ENCODE measurements around the gene TIMM13. TPM values are rescaled to one million over a fixed set of nuclear protein-coding genes. Genes with fewer than 3 reads are reported as not detected.
"Not testable (repeated sequence)": the region's sequence is repeated elsewhere in the genome, so short reads cannot be mapped to it uniquely, and the experiment has no call there.

TIMM13 gene
- total and polyA plus RNA-seq, 8 donors = 37.7 to 71.8 (median 48.2) TPM

GRCh38 chr19:2474232-2475017 is 47.0 kb upstream of the TIMM13 start:
- H3K27ac ChIP-seq = peak overlapping the region; percentile 74 to 89 (median 82)
- H3K4me1 ChIP-seq = peaks cover 0 to 3% (median 0%) of the 10 kb centered on the region in 3 donors
- peak overlapping the region in 3 of 4 donors; percentile 26 to 96 (median 91) for H3K4me3 ChIP-seq
- H3K27me3 ChIP-seq = no peaks in the 10 kb centered on the region
- ATAC-seq (peak; percentile 60 to 69 (median 61)), FAIRE-seq (no peak), DNase-seq (peak; percentile 80 to 94 (median 89))
- WGBS, 2 donors = 5 to 8% methylated on average over 42 to 60 of the region's 60 CpGs
- H3K36me3 ChIP-seq = no peaks in the 10 kb centered on the region
- no peaks in the 10 kb centered on the region for H3K9me3 ChIP-seq
- intact Hi-C loops (cut with DNase I) = loop anchor here in 1 of 3 donors (5.0 to 10.0 kb wide), 3 partner anchors 68 to 138 kb away; no protein-coding TSS in a partner anchor
- TF ChIP-seq CTCF (IDR thresholded peaks at IDR 0.05) = peak; percentile 96 to 98 (median 97)

- not testable (repeated sequence) for H3K36me3 ChIP-seq, ATAC-seq, H3K27ac ChIP-seq, H3K4me1 ChIP-seq, H3K9me3 ChIP-seq, DNase-seq, H3K4me3 ChIP-seq, FAIRE-seq, H3K27me3 ChIP-seq
- intact Hi-C loops (cut with DNase I) = loop anchor here in 2 of 3 donors (5.0 to 10.0 kb wide), 3 partner anchors 115 to 145 kb away; no protein-coding TSS in a partner anchor
- WGBS, 2 donors = 83 to 84% methylated on average over 8 of the region's 8 CpGs
Measured at GRCh38 chr19:2469915-2470200, 42.5 kb upstream of the TIMM13 start.

GRCh38 chr19:2469102-2469914 is 41.9 kb upstream of the TIMM13 start:
- DNase-seq = no peak
- Histone ChIP-seq H3K4me3 (no peak overlapping the region), H3K36me3 (no peaks in the 10 kb centered on the region), H3K9me3 (no peaks in the 10 kb centered on the region), H3K27ac (no peak overlapping the region), H3K27me3 (no peaks in the 10 kb centered on the region), H3K4me1 (peaks cover 0 to 2% (median 0%) of the 10 kb centered on the region in 3 donors)
- TF ChIP-seq CTCF (IDR thresholded peaks at IDR 0.05) = no peak
- intact Hi-C loops (cut with DNase I) = loop anchor here in 1 of 3 donors (10.0 kb wide), 1 partner anchor 145 kb away; no protein-coding TSS in a partner anchor
- ATAC-seq = peak in 3 of 4 donors; percentile 16 to 53 (median 31)
- FAIRE-seq = no peak
- 49% methylated on average over 23 of the region's 23 CpGs for WGBS, 2 donors

GRCh38 chr19:2468596-2468995 is 41.2 kb upstream of the TIMM13 start:
- no peak for ATAC-seq
- 77 to 84% methylated on average over 12 of the region's 12 CpGs for WGBS, 2 donors
- intact Hi-C loops (cut with DNase I) = loop anchor here in 1 of 3 donors (10.0 kb wide), 1 partner anchor 146 kb away; no protein-coding TSS in a partner anchor
- FAIRE-seq = no peak
- no peaks in the 10 kb centered on the region for H3K4me1 ChIP-seq
- H3K27ac ChIP-seq = no peak overlapping the region
- no peak for TF ChIP-seq CTCF (IDR thresholded peaks at IDR 0.05)
- H3K4me3 ChIP-seq = no peak overlapping the region
- no peak for DNase-seq
- no peaks in the 10 kb centered on the region for H3K27me3 ChIP-seq
- H3K9me3 ChIP-seq = no peaks in the 10 kb centered on the region
- H3K36me3 ChIP-seq = no peaks in the 10 kb centered on the region

GRCh38 chr19:2464389-2464788 is 37.0 kb upstream of the TIMM13 start:
- DNase-seq = no peak
- Histone ChIP-seq H3K27me3 (no peaks in the 10 kb centered on the region), H3K27ac (no peak overlapping the region), H3K4me1 (no peaks in the 10 kb centered on the region), H3K9me3 (no peaks in the 10 kb centered on the region), H3K36me3 (no peaks in the 10 kb centered on the region), H3K4me3 (no peak overlapping the region)
- 55 to 66% methylated on average over 5 of the region's 5 CpGs for WGBS, 2 donors
- intact Hi-C loops (cut with DNase I) = loop anchor here in 1 of 3 donors (10.0 kb wide), 1 partner anchor 150 kb away; no protein-coding TSS in a partner anchor
- ATAC-seq = no peak
- no peak for FAIRE-seq
- TF ChIP-seq CTCF (IDR thresholded peaks at IDR 0.05) = no peak

- not testable (repeated sequence) for H3K27me3 ChIP-seq, H3K9me3 ChIP-seq, H3K27ac ChIP-seq, H3K36me3 ChIP-seq, ATAC-seq, DNase-seq, FAIRE-seq, H3K4me1 ChIP-seq, H3K4me3 ChIP-seq
- intact Hi-C loops (cut with DNase I) = loop anchor here in 1 of 3 donors (10.0 kb wide), 1 partner anchor 151 kb away; no protein-coding TSS in a partner anchor
- 96 to 98% methylated on average over 5 of the region's 5 CpGs for WGBS, 2 donors
Measured at GRCh38 chr19:2463694-2464093, 36.3 kb upstream of the TIMM13 start.

Data from pancreas (tissue), 10 donors.